GM19099 (cell line): Measurements from ENCODE around the gene LARGE1.

Experiments
- POLR2A ChIP-seq: IDR thresholded peaks from 3 replicates; pipeline ENCODE4 v1.6.1; 2011; ENCODE audit warnings: low read depth; ENCODE audit not compliant: insufficient read length; ENCODE audit errors: extremely low read depth

Gene LARGE1

GRCh38 chr22:33792832-33793231, 127.4 kb downstream of the LARGE1 start:
- TF ChIP-seq POLR2A, result no peak

DNA sequence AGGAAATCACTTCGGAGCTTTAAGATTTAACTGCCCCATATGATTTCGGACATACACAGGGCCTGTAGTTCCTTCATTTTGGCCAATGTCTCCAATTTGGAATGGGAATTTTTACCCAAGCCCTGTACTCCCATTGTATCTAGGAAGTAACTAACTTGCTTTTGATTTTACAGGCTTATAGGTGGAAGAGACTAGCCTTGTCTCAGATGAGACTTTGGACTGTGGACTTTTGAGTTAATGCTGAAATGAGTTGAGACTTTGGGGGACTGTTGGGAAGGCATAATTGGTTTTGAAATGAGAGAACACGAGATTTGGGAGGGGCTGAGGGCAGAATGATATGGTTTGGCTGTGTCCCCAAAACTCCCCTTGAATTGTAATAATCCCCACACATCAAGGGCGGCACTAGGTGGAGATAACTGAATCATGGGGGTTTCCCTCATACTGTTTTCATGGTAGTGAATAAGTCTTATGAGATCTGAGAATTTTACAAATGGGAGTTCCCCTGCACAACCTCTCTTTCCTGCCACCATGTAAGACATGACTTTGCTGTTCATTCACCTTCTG, 130.5 kb downstream of the LARGE1 start:
- no peak for TF ChIP-seq POLR2A

GRCh38 chr22:33788927-33789326, 131.3 kb downstream of the LARGE1 start:
- no peak for TF ChIP-seq POLR2A

DNA sequence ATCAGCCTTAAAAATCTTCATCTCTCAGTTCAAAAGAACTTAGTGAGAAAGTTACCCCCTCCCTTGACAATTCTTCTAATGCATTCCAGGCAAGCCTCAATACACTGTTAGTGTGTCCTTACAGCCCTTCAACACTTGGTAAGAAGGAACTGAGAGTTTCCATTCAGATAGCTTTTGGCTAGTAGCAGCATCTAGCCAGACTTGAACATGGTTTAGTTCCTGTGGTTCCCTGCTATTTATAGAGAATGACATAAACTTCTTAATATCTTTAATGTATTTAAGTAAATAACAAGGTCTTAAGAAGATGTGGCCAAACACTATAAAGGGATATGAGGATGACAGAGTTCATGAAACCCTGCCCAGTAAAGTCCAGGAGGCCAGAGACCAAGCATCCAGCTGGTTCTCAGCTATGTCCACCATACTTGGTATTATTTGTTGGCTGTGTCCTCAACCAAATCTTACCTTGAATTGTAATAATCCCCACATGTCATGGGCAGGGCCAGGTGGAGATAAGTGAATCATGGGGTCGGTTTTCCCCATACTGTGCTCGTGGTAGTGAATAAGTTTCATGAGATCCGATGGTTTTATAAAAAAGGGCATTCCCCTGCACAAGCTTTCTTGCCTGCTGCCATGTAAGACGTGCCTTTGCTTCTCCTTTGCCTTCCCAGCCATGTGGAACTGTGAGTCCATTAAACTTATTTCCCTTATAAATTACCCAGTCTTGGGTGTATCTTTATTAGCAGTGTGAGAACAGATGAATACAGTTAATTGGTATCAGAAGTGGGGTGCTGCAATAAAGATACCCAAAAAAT, 132.4 kb downstream of the LARGE1 start:
- TF ChIP-seq POLR2A, result no peak

DNA sequence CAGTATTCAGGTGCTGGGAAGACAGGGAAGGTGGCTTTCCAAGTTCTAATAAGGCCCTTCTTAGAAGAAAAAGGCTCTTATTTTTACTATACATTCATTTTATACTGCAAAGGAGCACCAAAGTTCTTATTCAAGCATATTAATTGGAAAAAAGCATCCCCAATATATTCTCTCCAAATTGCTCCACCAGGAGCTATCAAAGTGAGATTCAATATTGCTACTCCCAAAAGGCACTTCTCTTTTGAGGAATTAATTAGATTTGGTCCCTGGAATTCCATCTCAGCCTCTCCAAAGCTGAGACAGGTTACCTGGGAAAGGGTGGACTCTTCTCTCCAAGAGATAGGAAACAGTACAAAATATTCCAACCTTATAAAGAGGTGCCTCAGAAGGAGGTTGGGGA, 134.1 kb downstream of the LARGE1 start:
- no peak for TF ChIP-seq POLR2A

DNA sequence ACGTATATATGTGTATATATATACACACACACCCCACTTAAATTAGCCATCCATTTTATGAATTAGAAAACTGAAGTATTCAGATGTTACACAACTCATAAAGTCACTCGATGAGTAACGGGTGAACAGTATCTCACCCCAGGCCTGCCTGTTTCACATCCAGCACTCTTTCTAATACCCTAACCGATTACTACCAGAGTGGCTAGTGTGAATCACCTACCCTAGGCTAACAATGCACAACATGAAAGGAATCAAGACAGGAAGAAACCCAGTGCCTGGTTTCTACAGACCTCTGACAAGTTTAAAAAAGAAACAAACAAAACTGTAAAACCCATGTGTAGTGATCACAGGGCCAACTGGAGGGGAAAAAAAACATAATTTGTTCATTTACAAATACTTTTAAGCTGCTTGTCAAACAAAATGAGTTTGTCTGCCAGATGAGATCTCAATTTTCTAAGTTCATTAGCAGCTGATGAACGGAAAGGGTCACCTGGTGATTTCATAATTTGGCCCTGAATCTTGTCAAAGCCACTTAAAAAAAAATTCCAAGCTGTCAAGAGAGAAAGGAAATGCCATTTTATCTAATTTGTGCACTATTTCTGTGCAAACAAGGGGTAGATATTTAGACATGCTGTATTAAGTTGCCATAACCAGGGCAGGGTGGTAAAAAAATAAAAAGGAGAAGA, 134.8 kb downstream of the LARGE1 start:
- TF ChIP-seq POLR2A, result no peak

DNA sequence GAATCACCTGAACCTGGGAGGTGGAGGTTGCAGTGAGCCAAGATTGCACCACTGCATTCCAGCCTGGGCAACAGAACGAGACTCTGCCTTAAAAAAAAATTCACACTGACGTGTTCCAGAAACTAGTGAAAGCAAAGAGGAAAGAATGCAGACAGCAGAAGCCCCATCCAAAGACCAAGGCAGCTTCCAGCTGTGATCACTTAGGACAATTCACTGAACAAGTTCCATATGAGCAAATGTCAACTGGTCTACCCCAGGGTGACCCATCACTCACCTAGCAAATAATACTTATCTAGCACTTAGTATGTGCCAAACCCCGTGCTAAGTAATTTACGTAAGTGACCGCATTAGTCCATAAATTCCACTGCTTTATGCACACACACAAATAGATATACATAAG, 138.9 kb downstream of the LARGE1 start:
- no peak for TF ChIP-seq POLR2A

GRCh38 chr22:33780531-33781136, 139.6 kb downstream of the LARGE1 start:
- no peak for TF ChIP-seq POLR2A

DNA sequence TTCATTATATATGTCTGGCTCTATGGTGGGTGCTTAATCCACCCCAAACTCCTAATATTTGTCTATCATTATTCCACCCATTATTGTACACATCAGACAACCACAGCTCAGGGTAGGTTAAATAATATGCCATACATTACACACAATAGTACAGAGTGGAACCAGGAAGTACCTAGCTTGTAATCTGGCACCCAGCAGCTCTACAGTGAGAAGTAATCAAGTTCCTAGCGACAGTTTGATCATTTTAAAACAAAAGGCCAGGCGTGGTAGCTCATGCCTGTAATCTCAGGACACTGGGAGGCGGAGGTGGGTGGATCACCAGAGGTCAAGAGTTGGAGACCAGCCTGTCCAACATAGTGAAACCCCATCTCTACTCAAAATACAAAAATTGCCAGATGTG, 141.0 kb downstream of the LARGE1 start:
- TF ChIP-seq POLR2A, result no peak

- no peak for TF ChIP-seq POLR2A
These were observed 143.8 kb downstream of the LARGE1 start for GRCh38 chr22:33776491-33776890.

DNA sequence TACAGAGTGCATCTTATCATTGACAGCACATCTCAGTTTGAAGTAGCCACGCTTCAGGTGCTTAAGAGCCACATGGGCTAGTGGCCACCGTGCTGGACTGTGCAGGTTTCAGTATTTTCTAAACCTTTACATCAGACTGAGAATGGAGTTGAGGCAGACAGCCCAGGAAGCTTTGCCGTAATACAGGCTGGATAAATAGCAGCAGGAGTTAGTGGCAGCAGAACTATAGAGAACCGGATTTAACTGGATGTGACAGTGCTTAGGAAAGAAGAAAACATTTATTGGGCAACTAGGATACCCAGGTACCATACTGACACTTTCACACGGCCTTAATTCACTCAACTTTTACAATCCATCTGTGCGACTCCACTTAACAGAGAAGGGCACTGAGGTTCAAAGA, 145.5 kb downstream of the LARGE1 start:
- no peak for TF ChIP-seq POLR2A

DNA sequence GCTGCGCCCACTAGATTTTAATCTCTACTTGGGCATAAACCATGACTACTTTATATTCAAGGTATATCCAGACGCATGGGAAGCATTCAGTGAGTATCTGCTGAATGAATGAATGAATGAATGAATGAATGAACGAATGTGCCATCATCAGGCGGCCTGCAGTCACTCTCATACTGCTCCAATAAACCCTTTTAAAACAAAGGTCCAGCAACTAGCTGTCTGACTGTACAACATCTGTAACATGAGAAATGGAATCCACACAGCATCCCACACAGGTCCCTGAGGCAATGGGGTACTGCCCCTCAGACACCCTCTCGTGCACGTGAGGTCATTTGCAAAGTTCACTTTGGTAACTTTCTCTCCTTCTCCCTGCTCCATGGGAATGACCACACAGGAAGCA, 147.5 kb downstream of the LARGE1 start:
- no peak for TF ChIP-seq POLR2A

DNA sequence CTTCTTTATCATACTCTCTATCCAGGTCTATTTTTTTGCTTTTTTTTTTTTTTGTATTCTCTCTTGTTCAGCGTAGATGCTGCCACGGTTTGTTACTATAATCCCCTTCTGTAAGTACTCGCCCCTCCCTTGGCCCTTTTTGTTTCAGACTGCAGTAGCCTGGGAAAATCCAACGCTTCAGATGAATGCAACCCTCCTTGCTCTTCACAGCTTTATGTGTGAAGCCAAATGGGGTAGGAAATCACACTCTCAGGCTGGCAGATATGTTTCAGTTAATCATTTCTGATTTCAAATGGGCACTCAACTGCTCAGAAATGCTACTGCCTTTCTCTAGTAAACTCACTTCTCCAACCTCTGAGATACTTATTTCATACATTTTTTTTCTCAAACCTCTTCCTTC, 149.1 kb downstream of the LARGE1 start:
- TF ChIP-seq POLR2A, result no peak

- TF ChIP-seq POLR2A, result no peak
These were observed 149.6 kb downstream of the LARGE1 start for GRCh38 chr22:33770723-33771122.

GRCh38 chr22:33766091-33766490, 154.2 kb downstream of the LARGE1 start:
- TF ChIP-seq POLR2A, result no peak

DNA sequence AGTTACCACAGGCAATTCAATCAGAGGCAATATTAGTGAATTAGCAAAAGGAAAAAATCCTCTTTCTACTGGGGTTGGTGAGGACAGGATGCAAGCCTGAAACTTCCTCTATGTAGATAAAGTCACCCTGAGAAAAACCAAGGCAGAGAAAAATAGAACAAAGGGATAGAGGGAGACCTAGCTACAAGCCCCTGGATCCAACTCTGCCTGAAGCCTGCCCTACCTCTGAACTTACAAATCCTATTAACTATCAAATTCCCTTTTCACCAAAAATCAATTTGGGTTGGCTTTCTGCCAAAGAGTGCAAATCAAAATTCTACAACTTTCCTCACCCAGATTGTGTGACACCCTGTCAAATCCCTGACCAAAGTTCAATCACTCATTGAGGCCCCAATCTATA, 161.3 kb downstream of the LARGE1 start:
- TF ChIP-seq POLR2A, result no peak

- TF ChIP-seq POLR2A, result no peak
These were observed 162.3 kb downstream of the LARGE1 start for GRCh38 chr22:33757802-33758483.
